ENCODE results near the gene UNC5A.

UNC5A gene

GRCh38 chr5:176879663-176880361 lies 69.5 kb downstream of the UNC5A start:
- no peak for ATAC-seq
- no peak for TF ChIP-seq PPARA (CRISPR knock-in tag; IDR thresholded peaks at IDR 0.05; ENCODE audit: borderline replicate concordance)
- no peak for TF ChIP-seq CSRNP3 (CRISPR knock-in tag; IDR thresholded peaks at IDR 0.05)
- no peak for TF ChIP-seq SNAI2 (CRISPR knock-in tag; IDR thresholded peaks at IDR 0.05)
- TF ChIP-seq TSHZ2 (CRISPR knock-in tag; IDR thresholded peaks at IDR 0.05): no peak
- TF ChIP-seq ZFP30 (CRISPR knock-in tag; IDR thresholded peaks at IDR 0.05): no peak
- no peak for TF ChIP-seq GLIS3 (CRISPR knock-in tag; IDR thresholded peaks at IDR 0.05)
- TF ChIP-seq BACH2 (CRISPR knock-in tag; IDR thresholded peaks at IDR 0.05; ENCODE audit: borderline replicate concordance): no peak
- no peak for TF ChIP-seq ZNF8 (CRISPR knock-in tag; IDR thresholded peaks at IDR 0.05)
- no peak for TF ChIP-seq PATZ1 (CRISPR knock-in tag; IDR thresholded peaks at IDR 0.05; ENCODE audit: borderline replicate concordance)
- no peak for TF ChIP-seq CSDC2 (CRISPR knock-in tag; IDR thresholded peaks at IDR 0.05)
- no peak for TF ChIP-seq POU6F1 (CRISPR knock-in tag; IDR thresholded peaks at IDR 0.05; ENCODE audit: borderline replicate concordance, low read depth)
- TF ChIP-seq TOX (CRISPR knock-in tag; IDR thresholded peaks at IDR 0.05; ENCODE audit: borderline replicate concordance): no peak
- TF ChIP-seq RARB (CRISPR knock-in tag; IDR thresholded peaks at IDR 0.05): no peak
- no peak for TF ChIP-seq ESRRG (CRISPR knock-in tag; IDR thresholded peaks at IDR 0.05)
- no peak for TF ChIP-seq ISL1 (CRISPR knock-in tag; IDR thresholded peaks at IDR 0.05)
- TF ChIP-seq ZC3H10 (CRISPR knock-in tag; IDR thresholded peaks at IDR 0.05): no peak

GRCh38 chr5:176880366-176881020 lies 70.1 kb downstream of the UNC5A start:
- TF ChIP-seq RARB (CRISPR knock-in tag; IDR thresholded peaks at IDR 0.05): no peak
- TF ChIP-seq ZFP30 (CRISPR knock-in tag; IDR thresholded peaks at IDR 0.05): no peak
- no peak for TF ChIP-seq TSHZ2 (CRISPR knock-in tag; IDR thresholded peaks at IDR 0.05)
- no peak for TF ChIP-seq POU6F1 (CRISPR knock-in tag; IDR thresholded peaks at IDR 0.05; ENCODE audit: borderline replicate concordance, low read depth)
- no peak for TF ChIP-seq PATZ1 (CRISPR knock-in tag; IDR thresholded peaks at IDR 0.05; ENCODE audit: borderline replicate concordance)
- no peak for TF ChIP-seq PPARA (CRISPR knock-in tag; IDR thresholded peaks at IDR 0.05; ENCODE audit: borderline replicate concordance)
- TF ChIP-seq GLIS3 (CRISPR knock-in tag; IDR thresholded peaks at IDR 0.05): no peak
- no peak for TF ChIP-seq ZNF70 (CRISPR knock-in tag; IDR thresholded peaks at IDR 0.05)
- TF ChIP-seq ESRRG (CRISPR knock-in tag; IDR thresholded peaks at IDR 0.05): no peak
- TF ChIP-seq ISL1 (CRISPR knock-in tag; IDR thresholded peaks at IDR 0.05): no peak
- TF ChIP-seq ARNTL (CRISPR knock-in tag; IDR thresholded peaks at IDR 0.05; ENCODE audit: borderline replicate concordance, low read depth): no peak
- no peak for ATAC-seq

All from SK-N-SH treated with all-trans-retinoic acid at 6 μM for 48 hours (cell line).